Retinal pigment epithelial cell (primary cell): ENCODE results near the gene XPO4.
"Not testable (repeated sequence)": the region's sequence is repeated elsewhere in the genome, so short reads cannot be mapped to it uniquely, and the experiment has no call there.

Experiments used
- DNase-seq: peaks from one replicate; pipeline ENCODE4 v3.0.0-alpha.2; 2010; ENCODE audit warnings: low read depth
- H3K4me3 ChIP-seq: 2 replicates; pipeline ENCODE4 v1.5.1; 2011; ENCODE audit warnings: mild to moderate bottlenecking, low read length, control low read depth, moderate library complexity
- TF ChIP-seq, protein P1 (sequence below): conservative IDR thresholded peaks from 2 replicates; pipeline ENCODE4 v1.5.1; 2011; ENCODE audit warnings: low read depth, low read length, control low read depth, inconsistent platforms

Gene XPO4

DNA sequence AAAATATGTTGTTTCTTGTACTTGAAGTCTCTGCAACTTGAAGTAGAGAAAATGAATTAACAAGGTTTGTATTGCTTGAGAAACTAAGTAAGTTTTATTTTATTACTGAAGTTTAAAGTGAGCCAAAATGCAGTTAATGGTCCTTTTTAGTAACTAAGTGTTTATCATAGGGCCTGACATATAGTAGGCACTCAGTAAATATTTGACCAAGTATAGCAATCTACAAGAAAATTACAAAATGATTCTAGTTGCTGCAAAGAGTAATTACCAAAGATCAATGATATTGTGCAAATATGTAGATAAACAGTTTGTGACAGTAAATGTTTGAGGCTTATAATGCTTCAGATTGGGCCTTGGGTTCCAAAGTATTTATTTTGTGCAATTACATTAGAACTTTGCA lies 2.4 kb upstream of the XPO4 start:
- TF ChIP-seq, protein P1, sequence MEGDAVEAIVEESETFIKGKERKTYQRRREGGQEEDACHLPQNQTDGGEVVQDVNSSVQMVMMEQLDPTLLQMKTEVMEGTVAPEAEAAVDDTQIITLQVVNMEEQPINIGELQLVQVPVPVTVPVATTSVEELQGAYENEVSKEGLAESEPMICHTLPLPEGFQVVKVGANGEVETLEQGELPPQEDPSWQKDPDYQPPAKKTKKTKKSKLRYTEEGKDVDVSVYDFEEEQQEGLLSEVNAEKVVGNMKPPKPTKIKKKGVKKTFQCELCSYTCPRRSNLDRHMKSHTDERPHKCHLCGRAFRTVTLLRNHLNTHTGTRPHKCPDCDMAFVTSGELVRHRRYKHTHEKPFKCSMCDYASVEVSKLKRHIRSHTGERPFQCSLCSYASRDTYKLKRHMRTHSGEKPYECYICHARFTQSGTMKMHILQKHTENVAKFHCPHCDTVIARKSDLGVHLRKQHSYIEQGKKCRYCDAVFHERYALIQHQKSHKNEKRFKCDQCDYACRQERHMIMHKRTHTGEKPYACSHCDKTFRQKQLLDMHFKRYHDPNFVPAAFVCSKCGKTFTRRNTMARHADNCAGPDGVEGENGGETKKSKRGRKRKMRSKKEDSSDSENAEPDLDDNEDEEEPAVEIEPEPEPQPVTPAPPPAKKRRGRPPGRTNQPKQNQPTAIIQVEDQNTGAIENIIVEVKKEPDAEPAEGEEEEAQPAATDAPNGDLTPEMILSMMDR = no peak
- DNase-seq = no peak

DNA sequence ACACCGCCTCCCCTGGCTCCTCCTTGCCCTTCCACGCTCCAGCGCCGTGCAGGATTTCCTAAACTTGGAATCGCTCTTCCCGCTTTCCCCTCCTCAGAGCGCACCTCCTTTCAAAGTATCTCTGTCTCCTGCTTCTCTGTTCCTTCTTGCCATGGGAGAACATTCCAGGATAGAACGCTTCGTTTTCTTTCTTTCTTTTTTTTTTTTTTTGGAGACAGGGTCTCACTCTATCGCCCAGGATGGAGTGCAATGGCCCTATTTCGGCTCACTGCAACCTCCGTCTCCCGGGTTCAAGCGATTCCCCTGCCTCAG lies 574 bp upstream of the XPO4 start:
- TF ChIP-seq, protein P1 = no peak
- H3K4me3 ChIP-seq = peak overlapping the region; percentile 71
- DNase-seq = no peak

More for the DNA sequence above, 2.4 kb upstream of the XPO4 start:
- no peak overlapping the region for H3K4me3 ChIP-seq

DNA sequence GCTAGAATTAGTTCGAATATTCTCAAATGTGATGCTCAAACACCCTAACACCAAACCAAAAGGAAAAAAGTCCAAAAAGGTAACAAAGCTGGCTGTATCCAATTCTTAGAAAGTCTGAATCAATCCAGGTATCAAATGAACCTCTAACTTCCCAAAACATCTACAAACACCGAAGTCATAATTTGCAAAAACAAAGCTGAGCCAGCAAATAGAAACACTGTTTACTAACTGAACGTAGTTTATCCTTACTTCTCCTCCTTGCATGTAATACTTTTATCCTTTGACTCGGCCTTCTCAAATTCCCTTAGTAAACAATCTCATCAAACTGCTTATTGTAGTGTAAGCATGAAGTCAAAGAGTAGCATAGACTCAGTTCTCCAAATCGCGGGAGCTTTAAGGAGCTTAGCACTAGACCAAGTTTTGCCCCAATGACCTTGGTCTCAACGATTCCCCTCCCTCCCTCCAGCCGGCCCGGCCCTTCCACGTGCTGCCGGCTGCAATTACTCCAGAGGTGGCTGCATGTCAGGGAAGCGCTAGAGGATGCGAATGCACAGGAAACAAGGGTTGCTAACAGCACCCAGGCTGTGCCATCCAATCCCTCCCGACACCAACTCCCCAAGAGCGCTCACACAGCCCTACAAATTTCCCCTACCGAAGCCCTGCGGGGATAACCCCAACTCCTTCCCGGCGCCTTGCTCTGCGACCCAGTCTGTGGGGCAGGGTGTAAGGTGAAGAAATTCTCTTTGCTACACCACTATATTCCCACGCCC lies 693 bp downstream of the XPO4 start:
- no peak for DNase-seq
- TF ChIP-seq, protein P1 = no peak
- H3K4me3 ChIP-seq = peak overlapping the region; percentile 88

DNA sequence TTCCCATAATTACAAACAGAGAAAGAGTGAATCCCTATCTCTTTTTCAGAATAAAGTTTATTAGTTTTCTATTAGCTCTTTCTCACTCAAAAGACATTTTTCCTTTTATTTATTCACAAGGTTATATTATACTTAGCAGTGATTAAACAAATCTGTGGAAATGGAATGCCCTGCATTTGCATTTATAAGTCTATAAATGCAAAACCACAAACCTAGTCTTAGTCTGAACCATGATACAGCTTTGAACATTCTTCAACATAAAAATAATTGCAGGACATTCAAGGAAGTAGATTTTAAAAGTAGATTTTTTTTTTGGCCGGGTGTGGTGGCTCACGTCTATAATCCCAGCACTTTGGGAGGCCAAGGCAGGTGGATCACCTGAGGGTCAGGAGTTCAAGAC lies 8.3 kb downstream of the XPO4 start:
- no peak overlapping the region for H3K4me3 ChIP-seq
- TF ChIP-seq, protein P1 = no peak
- no peak for DNase-seq

DNA sequence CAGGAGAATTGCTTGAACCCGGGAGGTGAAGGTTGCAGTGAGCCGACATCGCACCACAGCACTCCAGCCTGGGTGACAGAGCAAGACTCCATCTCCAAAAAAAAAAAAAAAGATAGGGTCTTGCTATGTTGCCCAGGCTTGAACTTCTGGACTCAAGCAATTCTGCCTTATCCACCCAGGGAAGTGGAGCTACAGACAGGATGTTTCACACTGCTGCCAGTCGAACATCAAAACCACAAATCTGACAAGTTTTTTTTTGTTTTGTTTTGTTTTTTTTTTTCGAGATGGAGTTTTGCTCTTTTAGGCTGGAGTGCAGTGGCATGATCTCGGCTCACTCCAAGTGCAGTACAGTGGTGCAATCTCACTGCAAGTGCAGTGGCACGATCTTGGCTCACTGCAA lies 10.8 kb downstream of the XPO4 start:
- DNase-seq = no peak
- no peak overlapping the region for H3K4me3 ChIP-seq
- TF ChIP-seq, protein P1 = no peak

DNA sequence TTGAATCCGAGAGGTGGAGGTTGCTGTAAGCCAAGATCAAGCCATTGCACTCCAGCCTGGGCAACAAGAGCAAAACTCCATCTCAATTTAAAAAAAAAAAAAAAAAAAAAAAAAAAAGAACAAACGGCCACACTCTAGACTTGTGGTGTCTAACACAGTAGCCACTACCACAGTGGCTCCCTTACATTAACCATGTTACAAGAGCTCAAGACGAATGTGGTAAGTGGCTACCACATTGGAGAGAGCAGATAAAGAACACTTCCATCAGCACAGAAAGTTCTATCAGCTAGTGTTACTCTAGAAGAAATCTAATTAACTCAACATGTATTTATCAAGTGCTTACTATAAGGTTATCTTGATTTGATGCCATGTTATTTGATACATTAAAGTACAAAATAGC lies 11.5 kb downstream of the XPO4 start:
- TF ChIP-seq, protein P1 = no peak
- DNase-seq = no peak

DNA sequence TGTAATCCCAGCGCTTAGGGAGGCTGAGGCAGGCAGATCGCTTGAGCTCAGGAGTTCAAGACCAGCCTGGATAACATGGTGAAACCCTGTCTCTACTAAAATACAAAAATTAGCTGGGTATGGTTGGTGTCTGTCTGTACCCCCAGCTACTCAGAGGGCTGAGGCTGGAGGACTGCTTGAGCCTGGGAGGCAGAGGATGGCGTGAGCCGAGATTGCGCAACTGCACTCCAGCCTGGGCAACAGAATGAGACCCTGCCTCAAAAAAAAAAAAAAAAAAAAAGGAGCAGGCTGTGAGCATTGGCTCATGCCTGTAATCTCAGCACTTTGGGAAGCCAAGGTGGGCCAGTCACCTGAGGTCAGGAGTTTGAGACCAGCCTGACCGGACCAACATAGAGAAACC lies 12.0 kb downstream of the XPO4 start:
- H3K4me3 ChIP-seq, DNase-seq: not testable (repeated sequence)

More for the DNA sequence above, 11.5 kb downstream of the XPO4 start:
- H3K4me3 ChIP-seq = no peak overlapping the region
